AG09319 (cell line): Measurements from ENCODE around the gene ARL6IP4.

Experiments used
- DNase-seq: peaks from one replicate; pipeline ENCODE4 v3.0.0-alpha.2; 2010; ENCODE audit warnings: low read depth; ENCODE audit errors: extremely low read depth
- TF ChIP-seq, protein P1 (sequence below): IDR thresholded peaks from 2 replicates; pipeline ENCODE4 v1.5.1; 2011; ENCODE audit warnings: low read depth, mild to moderate bottlenecking, inconsistent platforms, low read length, moderate library complexity

Gene ARL6IP4

DNA sequence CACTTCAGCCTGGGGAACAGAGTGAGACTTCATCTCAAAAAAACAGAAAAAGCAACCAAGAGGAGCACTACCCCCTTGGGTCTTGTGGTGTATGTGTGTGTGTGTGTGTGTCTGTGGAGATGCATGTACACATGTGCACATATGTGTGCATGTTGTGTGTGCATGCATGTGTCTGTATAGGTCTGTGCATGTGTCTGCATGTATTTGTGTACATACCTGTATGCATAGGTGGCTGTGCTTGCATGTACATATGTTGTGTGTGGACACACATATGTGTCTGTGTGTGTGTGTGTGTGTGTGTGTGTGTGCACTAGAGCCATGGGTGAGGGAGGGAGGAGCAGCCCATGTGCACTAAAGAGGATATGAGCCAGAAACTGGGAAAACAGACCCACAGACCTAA, 49.1 kb downstream of the ARL6IP4 start:
- DNase-seq: no peak
- TF ChIP-seq, protein P1, sequence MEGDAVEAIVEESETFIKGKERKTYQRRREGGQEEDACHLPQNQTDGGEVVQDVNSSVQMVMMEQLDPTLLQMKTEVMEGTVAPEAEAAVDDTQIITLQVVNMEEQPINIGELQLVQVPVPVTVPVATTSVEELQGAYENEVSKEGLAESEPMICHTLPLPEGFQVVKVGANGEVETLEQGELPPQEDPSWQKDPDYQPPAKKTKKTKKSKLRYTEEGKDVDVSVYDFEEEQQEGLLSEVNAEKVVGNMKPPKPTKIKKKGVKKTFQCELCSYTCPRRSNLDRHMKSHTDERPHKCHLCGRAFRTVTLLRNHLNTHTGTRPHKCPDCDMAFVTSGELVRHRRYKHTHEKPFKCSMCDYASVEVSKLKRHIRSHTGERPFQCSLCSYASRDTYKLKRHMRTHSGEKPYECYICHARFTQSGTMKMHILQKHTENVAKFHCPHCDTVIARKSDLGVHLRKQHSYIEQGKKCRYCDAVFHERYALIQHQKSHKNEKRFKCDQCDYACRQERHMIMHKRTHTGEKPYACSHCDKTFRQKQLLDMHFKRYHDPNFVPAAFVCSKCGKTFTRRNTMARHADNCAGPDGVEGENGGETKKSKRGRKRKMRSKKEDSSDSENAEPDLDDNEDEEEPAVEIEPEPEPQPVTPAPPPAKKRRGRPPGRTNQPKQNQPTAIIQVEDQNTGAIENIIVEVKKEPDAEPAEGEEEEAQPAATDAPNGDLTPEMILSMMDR: no peak

DNA sequence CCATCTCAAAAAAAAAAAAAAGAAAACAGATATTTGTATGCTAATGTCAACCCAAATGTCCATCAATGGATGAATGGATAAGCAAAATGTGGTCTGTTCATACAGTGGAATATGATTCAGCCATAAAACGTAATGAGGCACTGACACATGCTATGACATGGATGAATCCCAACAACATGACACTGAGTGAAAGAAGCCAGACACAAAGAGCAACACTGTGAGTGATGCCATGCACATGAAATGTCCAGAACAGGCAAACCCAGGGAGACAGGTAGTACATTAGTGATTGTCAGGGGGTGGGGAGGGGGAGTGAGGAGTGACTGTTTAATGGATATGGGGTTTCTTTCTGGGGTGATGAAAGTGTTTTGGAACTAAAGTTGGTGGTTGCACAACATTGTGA, 50.2 kb downstream of the ARL6IP4 start:
- DNase-seq: no peak
- TF ChIP-seq, protein P1: no peak

DNA sequence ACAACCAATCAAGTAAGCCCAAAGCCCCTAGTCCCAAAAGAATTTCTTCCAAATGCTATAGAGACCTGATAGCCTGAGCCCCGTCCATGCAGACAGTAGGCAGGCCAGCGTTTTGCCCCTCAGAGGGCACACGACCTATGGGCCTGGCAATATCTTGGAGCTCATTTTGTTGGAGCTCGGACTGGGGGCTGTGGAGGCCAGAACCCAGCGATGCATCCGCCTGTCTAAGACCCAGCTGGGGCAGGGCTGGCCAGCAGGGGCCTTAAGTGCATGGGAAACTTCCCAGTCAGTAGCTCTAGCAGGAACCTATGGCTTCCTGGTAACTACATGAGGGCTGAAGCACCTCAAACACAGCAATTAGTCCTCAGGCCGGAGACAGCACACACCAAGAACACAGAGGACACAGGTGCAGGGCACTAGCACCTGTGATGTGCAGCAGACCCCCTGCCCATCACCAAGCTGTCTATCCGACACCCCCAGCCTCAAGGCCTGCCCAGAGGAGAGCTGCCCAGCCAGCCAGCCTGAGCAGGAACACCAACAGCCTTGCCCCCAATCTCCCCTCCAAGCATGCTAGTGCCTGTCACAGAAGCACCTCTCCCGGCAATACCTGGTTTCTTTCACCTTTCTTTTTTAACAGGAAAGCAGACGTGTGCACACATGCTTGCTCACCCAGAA, 50.8 kb downstream of the ARL6IP4 start:
- no peak for DNase-seq
- TF ChIP-seq, protein P1: no peak
